Left forelimb (tissue), 1 donor: ENCODE measurements around the gene DAAM1.

Experiments used
- DNase-seq: peaks from one replicate; pipeline ENCODE4 v3.0.0-alpha.2; 2018; ENCODE audit warnings: low spot score

DAAM1 gene

DNA sequence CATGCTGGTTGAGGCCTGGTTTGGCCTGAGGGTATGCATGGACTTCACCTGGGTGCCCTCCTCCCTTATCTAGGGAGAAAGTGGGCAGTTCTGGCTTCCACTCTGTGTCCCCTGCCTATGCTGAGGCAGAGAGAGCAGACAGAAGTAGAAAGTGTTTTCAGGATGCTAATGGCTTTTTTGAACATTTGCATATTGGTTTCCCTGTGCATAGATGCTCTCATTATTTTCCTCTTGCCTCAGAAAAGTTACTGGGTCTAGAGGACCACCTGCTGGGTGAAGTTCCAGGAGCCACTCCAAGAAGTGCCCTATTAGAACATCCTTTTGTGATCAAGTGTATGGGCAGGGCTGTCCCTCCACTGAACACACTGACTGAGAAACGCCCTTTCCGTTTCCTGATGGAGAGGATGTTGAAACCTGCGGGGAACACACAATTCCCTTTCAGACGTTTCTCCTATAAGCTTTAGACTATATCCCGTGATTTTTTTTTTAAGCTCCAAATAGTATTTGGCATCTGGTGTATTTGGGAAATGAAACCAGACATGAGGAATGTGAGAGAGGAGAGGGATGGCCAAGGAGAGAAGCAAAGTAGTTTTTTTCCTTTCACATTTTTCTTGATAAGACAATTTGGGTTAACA lies 66.6 kb downstream of the DAAM1 start:
- DNase-seq = no peak

DNA sequence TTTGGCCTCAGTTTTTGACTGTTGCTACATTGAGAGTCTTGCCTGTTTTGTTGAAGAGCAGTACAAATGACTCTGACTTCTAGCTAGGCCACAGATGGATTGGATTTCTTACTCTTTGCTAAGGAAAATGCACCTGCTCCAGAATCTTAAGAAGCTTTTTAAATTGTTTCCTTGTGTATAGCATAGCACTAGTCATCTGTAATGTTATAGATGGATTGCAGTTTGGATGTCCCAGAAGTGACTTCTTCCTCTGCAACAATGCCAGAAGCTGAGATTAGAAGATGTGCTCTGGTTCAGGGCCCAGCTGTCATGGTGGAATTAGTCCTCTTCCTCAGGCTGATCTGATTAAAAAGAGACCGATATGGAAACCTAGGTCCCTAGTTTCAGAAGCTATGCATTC lies 67.9 kb downstream of the DAAM1 start:
- DNase-seq = no peak

DNA sequence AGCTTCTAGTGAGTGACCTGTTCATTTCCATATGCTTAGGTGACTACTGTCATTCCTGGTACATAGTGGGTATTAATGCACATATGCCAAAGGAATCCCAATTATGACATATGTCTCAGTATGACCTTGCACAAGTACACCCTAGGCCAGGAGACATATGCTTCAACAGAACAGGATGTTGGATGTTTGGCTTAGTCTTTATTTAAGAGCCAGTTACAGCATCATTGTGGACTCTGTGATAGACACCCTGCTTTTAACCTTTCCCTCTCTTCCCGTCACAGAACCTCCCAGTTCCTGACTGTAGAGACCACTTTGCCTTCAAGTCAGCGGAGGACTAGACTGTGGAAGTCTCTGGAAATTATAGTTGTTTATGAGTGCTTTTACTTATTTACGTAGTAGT lies 72.9 kb downstream of the DAAM1 start:
- DNase-seq = no peak

DNA sequence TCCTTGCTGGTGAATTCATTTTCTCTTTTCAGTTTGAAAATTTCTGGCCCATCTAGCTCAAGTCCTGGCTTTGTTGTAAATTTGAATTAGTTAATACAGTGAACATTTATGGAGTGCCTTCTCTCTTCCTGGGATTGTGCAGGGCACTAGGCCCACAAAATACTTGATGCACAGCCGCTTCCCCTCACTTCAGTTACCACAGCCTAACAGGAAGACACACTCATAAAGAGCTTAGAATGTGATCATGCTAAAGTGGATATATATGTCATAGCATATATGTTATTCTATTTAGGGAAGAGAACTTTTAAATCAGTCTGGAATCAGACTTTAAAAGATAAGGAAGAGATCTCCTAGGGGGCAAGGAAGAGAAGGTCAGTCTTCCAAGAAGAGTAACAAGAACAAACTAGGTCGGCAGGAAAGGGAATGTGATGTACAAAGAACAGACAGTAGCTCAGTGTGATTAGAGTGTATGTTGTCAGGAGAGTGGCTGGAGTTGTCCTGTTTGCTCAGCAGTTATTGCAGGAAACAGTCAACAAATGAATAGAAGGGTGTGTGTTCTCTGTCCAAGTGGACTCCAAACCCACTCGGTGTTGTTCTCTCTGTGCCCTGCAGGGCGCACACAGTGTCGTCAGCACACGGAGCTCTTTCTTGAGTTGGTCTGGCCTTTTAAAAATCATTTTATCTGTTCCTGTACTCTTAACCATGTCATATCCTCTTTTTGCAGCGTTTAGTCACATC lies 74.4 kb downstream of the DAAM1 start:
- DNase-seq = no peak

DNA sequence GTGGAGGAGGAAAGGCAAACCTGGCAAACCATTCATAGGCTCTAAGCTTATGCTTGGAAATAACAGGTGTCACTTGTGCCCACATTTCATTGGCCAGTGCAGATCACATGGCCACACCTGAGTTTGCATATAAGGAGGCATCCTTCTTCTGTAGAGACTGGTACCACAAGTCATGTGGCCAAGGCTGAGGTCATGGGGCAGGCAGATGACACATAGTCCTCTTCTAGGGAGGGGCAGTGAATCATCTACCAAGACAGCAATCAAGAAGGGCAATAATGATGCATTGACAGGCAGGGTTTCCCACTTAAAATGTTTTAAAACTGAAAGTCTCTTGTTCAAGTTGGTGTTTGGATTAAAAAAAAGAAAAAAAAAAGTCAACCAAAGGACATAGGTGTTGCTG lies 77.3 kb downstream of the DAAM1 start:
- DNase-seq = no peak

DNA sequence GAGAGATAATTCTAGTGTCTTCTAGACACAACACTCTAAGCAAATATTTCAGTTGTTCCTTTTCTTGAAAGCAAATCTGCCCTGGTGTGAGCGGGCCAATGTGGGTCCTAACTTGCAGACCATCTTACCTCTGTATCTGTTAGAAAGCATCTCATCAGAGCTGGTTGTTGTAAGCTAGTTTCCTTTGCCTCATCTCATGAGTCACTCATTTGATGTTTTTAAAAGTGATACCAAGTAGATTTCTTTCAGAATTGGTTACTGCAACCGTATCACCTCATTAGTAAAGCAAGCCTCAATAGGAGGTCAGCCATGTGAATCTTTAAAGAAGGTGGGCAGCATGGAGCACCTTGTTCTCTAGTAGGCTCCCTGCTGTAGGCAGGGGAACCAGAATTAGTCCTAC lies 78.6 kb downstream of the DAAM1 start:
- DNase-seq = no peak

DNA sequence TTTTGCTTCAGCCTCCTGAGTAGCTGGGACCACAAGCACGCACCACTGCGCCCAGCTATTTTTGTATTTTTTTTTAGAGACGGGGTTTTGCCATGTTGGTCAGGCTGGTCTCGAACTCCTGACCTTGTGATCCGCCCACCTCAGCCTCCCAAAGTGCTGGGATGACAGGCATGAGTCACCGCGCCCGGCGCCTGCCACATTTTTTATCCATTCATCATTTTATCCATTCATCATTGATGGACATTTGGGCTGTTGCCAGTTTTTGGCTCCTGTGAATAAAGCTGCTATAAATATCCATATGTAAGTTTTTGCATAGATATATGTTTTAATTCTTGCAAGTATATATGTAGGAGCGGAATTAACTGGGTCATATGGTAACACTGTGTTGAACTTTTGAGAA lies 79.5 kb downstream of the DAAM1 start:
- no peak for DNase-seq

DNA sequence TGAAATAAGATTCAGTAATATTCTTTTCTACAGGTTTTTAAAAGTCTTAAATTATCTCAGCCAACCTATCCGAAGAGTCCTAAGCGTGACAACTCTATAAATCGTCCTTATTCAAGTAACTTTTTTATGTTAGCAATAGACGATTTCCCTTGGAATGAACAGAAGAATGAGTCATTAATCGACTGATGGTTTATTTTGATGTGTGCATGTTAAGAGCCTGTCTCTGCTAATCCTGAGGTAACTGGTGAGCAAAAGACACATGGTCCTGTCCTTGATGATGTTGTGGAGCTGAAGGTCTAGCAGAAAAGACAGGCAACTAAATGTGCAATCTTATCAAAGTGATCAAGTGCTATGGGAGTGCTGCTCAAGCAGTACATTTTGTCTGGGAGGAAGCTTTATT lies 80.4 kb downstream of the DAAM1 start:
- no peak for DNase-seq

DNA sequence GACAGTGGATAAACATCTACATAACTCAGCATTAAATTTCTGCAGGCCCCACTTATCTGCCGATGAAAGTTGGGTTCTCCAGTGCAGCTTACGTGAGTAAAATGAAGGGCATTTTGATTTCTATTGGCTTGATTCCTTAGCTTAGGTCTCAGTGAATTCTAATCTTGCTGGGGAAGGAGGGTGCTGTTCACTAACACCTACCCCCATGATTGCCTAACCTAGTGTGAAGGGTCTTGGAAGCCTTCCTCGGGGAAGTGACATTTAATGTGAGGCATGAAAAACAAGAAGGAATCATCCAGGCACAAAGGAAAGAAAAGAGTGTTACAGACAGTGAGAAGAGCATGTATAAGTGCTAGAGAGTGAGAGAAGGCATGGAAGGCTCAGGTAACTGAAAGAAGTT lies 81.0 kb downstream of the DAAM1 start:
- DNase-seq = no peak

DNA sequence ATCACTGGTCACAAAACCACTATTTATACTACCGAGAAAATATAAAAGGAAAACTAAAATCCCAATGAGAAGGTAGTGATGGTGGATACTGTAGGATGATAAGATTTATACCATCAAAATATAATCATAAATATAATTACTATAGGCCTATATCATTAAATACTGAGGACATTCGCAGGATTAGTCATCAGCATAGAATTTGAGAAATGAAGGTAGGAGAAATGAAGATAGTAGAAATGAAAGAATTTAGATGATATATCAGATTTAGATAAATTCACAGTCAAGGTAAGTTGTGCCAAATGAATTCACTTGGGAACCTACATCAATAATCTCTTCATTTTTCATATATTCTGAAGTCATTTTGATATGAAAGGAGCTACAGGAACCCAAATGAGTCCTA lies 82.8 kb downstream of the DAAM1 start:
- no peak for DNase-seq

DNA sequence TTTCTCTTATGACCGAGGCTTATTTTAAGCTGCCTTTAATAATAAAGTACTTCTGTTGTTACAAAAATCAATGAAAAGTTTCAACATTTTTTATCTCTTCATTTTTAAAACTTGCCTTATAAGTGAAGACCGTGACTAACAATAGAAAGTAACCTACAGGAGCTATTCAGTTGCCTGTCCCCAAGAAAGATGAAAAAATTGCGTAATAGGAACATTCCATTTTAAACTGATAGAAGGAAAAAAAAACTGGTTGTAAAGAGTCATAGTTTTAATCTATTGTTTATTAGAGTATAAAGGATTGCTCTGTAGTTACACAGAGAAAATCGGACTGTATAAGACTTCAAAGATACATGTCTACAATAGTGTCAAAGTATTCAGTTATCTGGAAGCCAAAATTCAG lies 83.3 kb downstream of the DAAM1 start:
- DNase-seq = no peak

DNA sequence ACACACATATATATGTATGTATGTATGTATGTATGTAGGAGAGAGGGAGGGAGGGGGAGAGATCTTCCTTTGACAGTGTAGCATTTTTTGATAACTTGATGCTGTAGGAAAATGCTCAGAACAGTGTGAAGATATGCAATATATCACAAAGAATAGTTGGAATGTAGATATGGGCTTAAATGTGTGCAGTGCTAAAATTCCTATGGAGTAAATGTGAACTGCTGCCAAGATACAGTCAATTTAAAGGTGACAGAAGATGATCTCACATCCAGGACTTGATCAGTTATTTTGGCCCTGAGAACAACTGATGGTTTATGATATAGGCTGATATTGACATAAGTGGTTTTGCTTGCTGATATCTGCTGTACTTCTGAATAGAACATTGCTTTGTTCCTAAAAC lies 84.2 kb downstream of the DAAM1 start:
- no peak for DNase-seq

DNA sequence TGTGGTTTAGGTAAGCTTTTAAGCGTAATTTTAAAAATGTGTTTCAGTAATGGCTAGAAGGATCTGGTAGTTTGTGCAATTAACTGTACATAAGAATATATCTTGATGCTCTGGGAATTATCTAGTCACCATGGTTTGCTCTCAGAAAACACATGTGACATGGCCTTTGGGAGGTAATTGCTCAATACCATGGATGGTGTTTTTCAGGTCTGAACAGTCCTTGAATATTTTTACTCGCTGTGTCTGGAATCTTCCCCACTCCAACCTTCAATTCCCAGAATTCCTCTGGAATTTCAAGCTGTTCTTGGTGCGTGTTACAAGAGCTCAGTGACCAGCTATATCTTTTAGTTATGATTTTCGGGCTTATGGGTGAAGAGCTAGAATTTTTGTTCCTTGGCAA lies 85.3 kb downstream of the DAAM1 start:
- no peak for DNase-seq

DNA sequence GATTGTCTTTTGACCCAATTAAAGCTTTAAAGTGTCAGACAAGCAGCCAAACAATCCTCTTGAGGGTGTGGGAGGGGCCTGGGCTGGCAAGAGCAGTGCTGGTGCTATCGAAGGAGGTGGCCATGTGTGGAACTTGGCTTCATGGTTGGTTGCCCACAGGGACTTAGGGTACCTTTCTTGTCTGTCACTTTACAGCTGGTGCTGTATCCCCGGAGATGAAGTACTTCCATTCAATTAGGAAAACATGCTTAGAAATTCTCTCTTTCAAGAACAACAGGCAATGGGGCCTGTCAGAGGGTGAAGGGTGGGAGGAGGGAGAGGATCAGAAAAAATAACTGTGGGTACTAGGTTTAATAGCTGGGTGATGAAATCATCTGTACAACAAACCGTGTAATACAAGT lies 86.5 kb downstream of the DAAM1 start:
- DNase-seq = no peak

DNA sequence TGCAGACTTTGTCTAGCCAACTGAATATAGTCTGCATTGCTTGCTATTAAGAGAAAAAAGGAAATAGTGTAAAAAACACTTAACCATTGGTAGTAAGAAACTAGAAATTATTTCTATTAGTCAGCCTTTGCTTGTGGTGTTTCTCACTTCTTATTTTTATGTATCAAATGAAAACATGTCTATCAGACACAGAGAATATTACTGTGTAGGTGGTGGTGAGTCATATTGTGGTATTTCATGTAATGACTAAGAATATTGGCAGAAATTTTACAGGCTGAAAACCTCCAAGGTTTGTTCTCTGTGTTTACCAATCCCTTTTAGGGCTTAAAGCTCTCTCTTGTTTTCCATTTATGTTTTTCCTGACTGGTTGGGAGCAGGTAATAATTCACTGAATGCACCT lies 87.2 kb downstream of the DAAM1 start:
- no peak for DNase-seq

DNA sequence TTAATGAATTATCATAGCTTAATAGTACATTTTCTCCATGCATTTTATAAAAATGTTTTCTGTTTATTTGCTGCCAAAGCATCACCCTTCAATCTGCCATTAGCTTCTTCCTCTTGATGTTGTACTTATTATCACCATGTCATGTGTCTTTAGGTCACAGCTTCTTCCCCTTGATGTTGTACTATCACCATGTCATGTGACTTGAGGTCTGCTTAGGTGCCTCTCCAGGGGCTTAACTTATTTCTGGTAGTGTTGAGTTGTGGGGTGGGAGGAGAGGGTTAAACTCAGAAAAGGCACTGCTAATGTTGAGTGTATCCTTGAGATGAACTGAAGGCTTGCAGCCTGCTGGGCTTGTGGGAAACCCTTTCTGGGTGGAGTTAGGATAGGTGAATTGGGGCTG lies 87.8 kb downstream of the DAAM1 start:
- DNase-seq = no peak

DNA sequence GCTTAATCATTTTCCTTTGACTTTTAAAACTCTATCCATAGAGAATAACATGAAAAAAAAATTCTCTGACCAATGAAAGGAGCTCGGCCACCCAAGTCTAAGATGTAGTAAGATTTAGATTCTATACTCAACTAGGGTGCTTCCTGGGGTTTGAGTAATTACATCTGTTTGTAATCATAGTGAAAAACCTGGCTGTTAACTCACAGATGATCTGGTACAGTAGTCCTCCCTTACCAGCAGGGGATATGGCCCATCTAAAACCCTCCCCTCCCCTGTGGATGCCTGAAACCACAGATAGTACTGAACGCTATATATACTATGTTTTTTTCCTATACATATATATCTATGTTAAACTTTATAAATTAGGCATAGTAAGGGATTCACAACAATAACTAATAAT lies 89.2 kb downstream of the DAAM1 start:
- DNase-seq = no peak

DNA sequence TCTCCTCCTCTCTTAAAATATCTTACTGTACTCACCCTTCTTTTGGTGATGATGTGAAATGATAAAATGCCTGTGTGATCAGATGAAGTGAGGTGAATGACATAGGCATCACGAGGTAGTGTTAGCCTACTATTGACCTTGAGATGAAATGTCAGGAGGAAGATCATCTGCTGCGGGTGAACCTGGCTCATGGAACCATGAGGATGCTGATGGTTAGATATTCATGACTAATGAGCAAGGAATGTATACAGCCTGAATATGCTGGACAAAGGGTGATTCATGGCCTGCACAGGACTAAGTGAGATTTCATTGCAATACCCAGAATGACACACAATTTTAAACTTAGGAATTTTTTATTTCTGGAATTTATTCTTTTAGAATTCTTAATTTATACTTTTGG lies 89.6 kb downstream of the DAAM1 start:
- no peak for DNase-seq

DNA sequence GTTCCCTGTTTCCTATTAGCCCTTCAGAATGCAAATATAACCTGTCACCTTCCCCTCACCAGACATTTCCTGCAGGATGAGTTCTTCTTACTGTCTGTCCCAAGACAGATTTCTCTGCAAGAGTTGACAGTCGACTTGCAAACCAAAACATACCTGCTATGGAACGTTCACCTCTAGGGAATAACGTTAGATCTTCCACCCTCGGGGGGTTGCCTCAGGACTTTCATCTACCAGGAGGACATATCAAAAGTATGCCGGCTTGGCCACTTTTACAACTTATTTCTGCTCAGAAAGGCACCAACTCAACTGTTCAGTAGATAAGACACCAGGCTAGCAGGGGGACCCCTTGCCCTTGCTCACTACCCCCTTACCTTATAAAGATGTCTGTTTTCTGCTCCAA lies 92.5 kb downstream of the DAAM1 start:
- no peak for DNase-seq

DNA sequence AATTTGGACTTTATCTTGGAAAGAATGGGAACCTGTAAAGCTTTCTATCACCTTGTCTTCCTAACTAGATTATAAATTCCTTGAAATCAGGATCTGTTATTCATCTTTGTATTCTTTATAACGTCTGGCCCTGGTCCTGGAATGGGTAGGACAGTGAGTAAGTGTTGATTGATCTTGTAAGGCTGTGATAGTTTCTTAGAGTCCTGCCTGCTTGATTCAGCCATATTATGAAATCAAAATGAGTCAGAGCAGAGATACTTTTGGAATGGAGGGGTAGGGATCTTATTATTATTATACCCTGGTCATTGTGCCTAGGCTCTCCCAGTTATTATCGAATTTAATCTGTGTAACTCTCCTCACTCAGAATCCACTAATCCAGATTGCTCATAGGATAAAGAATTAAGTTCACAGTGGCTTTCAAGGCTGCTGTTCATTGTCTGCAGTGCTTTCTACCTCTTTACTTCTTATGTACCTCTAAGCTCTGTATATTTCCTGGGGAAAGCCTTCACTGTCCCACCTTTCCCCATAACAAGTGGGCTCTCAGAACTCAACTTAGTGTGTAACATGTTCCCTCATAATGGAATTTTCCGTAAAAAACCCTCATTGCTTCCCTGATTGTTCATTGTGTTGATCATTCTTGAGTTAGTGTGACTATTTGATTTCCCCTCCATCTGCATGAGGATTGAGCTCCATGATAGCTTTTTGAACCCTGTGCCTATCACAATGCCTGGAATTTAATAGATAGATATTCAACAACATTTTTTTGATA lies 93.3 kb downstream of the DAAM1 start:
- DNase-seq = no peak

DNA sequence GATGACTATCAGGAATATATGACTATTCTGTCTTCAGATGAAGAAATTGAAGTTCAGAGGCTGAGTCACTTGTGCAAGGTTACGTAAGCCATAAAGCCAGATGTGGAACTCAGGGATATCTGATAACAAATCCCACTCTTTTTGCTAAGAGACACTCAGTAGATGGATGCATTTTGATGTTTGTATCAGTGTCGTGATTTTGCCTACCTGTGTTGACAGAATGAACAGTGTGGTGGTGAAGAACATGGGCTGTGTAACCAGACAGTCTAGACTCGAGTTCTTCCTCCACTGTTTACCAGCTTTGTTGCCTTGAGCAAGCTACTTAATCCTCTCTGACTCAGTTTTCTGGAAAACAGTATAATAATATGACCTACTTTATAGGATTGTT lies 93.9 kb downstream of the DAAM1 start:
- no peak for DNase-seq

DNA sequence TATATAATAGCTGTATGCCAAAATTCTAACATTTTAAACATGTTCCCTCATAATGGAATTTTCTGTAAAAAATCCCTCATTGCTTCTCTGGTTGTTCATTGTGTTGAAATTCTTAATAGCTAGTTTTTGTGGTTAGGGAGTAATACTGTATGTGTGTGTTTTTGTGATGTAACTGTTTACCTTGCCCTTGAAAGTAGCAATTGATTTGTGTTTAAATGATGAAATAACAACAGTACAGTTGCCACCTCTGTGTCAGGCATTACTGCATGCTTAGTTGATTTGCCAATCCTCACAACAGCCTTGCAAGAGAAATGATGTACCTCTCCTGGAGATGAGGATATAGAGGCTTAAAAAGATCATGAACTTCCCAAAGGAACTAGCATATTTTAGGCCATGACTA lies 94.9 kb downstream of the DAAM1 start:
- DNase-seq = no peak

DNA sequence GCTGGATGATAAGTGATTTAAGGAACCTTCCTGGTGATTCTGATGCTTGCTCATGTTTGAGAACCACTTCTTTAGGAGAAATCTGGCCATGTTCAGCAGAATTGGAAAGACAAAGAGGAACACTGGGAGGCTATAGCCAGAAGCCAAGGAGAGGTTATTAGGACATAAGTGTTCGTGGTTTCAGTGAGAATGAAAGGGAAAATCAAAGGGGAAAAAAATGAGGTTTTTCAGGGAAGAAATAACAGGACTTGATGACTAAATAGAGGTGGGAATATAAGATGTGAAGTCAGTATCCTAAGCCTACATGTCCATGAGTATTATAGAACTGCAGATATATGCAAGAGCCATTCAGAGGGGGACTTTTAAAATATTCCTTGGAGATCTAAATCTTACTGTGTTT lies 95.6 kb downstream of the DAAM1 start:
- no peak for DNase-seq

DNA sequence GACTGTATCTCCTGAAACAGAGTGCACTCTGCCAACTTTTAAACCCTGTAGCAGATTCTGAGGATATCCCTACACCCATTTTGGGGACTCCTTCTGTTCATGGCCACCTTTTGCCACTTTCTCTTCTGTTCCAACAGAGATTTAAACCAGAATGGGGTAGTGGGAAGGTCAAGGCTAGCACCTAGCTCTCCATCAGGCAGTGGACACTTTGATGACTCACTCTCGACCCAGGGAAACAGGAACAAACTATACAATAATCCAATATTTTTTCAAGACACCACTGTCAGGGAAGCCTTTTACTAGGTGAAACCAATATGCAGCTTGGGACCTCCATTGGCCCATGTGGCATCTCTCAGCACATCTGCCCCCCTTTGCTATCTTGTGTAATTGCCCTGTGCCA lies 103.6 kb downstream of the DAAM1 start:
- no peak for DNase-seq
